ENCODE results near the gene POLR3B.

DNA sequence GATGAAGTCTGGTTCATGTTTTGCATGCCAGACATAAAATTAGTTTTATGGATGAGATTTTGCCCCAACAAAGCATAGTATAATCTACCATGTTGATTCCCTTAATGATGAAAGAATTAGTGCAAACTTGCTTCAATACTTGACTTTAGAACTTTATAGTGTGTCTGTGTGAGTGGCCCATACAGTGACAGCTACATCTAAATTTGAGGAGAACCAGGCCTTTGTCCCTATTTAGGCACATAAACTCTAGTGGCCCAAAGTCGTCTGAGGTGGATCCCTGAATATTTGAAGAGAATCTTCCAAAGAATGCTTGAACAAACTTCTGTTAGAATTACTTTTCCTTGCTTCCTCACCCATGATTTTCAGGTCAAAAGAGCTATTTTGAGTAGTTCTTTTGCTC, 70.4 kb downstream of the POLR3B start:
- TF ChIP-seq NR3C1 (CRISPR knock-in tag; IDR thresholded peaks at IDR 0.05) = no peak
- TF ChIP-seq, protein P1, sequence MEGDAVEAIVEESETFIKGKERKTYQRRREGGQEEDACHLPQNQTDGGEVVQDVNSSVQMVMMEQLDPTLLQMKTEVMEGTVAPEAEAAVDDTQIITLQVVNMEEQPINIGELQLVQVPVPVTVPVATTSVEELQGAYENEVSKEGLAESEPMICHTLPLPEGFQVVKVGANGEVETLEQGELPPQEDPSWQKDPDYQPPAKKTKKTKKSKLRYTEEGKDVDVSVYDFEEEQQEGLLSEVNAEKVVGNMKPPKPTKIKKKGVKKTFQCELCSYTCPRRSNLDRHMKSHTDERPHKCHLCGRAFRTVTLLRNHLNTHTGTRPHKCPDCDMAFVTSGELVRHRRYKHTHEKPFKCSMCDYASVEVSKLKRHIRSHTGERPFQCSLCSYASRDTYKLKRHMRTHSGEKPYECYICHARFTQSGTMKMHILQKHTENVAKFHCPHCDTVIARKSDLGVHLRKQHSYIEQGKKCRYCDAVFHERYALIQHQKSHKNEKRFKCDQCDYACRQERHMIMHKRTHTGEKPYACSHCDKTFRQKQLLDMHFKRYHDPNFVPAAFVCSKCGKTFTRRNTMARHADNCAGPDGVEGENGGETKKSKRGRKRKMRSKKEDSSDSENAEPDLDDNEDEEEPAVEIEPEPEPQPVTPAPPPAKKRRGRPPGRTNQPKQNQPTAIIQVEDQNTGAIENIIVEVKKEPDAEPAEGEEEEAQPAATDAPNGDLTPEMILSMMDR (CRISPR knock-in tag; IDR thresholded peaks at IDR 0.05) = no peak
- TF ChIP-seq TEAD2 (CRISPR knock-in tag; IDR thresholded peaks at IDR 0.05) = no peak
- TF ChIP-seq ZFP36 (IDR thresholded peaks at IDR 0.05; ENCODE audit: borderline replicate concordance, low read depth, low read length, partially characterized antibody) = no peak
- no peak for TF ChIP-seq NR2C2 (CRISPR knock-in tag; IDR thresholded peaks at IDR 0.05; ENCODE audit: borderline replicate concordance)
- no peak for TF ChIP-seq HCFC1 (IDR thresholded peaks at IDR 0.05; ENCODE audit: low read depth, low read length)
- no peak for TF ChIP-seq ONECUT2 (CRISPR knock-in tag; IDR thresholded peaks at IDR 0.05)
- TF ChIP-seq EP300 (IDR thresholded peaks at IDR 0.05; ENCODE audit: low read depth in 2 of 2, low read length in 2 of 2) = no peak
- no peak for TF ChIP-seq EP300 (CRISPR knock-in tag; IDR thresholded peaks at IDR 0.05; ENCODE audit: borderline replicate concordance)
- TF ChIP-seq MAFK (conservative IDR thresholded peaks at IDR 0.05 in 1 of 2, IDR thresholded peaks at IDR 0.05 in 1 of 2; ENCODE audit: low read length in 2 of 2) = no peak
- TF ChIP-seq, protein P2, sequence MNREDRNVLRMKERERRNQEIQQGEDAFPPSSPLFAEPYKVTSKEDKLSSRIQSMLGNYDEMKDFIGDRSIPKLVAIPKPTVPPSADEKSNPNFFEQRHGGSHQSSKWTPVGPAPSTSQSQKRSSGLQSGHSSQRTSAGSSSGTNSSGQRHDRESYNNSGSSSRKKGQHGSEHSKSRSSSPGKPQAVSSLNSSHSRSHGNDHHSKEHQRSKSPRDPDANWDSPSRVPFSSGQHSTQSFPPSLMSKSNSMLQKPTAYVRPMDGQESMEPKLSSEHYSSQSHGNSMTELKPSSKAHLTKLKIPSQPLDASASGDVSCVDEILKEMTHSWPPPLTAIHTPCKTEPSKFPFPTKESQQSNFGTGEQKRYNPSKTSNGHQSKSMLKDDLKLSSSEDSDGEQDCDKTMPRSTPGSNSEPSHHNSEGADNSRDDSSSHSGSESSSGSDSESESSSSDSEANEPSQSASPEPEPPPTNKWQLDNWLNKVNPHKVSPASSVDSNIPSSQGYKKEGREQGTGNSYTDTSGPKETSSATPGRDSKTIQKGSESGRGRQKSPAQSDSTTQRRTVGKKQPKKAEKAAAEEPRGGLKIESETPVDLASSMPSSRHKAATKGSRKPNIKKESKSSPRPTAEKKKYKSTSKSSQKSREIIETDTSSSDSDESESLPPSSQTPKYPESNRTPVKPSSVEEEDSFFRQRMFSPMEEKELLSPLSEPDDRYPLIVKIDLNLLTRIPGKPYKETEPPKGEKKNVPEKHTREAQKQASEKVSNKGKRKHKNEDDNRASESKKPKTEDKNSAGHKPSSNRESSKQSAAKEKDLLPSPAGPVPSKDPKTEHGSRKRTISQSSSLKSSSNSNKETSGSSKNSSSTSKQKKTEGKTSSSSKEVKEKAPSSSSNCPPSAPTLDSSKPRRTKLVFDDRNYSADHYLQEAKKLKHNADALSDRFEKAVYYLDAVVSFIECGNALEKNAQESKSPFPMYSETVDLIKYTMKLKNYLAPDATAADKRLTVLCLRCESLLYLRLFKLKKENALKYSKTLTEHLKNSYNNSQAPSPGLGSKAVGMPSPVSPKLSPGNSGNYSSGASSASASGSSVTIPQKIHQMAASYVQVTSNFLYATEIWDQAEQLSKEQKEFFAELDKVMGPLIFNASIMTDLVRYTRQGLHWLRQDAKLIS (CRISPR knock-in tag; IDR thresholded peaks at IDR 0.05) = no peak
- TF ChIP-seq SMARCC2 (IDR thresholded peaks at IDR 0.05) = no peak
- no peak for TF ChIP-seq ARHGAP35 (CRISPR knock-in tag; IDR thresholded peaks at IDR 0.05; ENCODE audit: borderline replicate concordance)
